Measurements from ENCODE around the gene TRHDE. TPM values are rescaled to one million over a fixed set of nuclear protein-coding genes. Genes with fewer than 3 reads are reported as not detected.

The TRHDE gene
- total RNA-seq, 1 experiment from 2014 or later: 1.9 TPM

GRCh38 chr12:72602581-72602980 lies 330.4 kb downstream of the TRHDE start:
- DNase-seq (ENCODE audit: low read depth, low spot score) (no peak), ATAC-seq (no peak)
- no peak overlapping the region for H3K4me3 ChIP-seq (ENCODE audit: low read depth in 2 of 2, low read length in 2 of 2)
- ChIA-PET CTCF (no interaction called here), POLR2A (no interaction called here)
- H3K27ac ChIP-seq (ENCODE audit: low read length): no peak overlapping the region
- no peaks in the 10 kb centered on the region for H3K27me3 ChIP-seq (ENCODE audit: control insufficient read depth, insufficient read depth, low read length)
- intact Hi-C loops (cut with micrococcal nuclease; ENCODE audit: unreplicated experiment): no loop called here
- in situ Hi-C loops (cut with HindIII; ENCODE audit: low pct_unique_long_range_greater_than_20kb, low sequenced_read_pairs): no loop called here
- BruUV-seq (replicated peaks): no TSS peak
- H3K9me3 ChIP-seq (ENCODE audit: control insufficient read depth, insufficient read depth, low read depth, low read length): peaks cover 3% of the 10 kb centered on the region; the same call in 1 of the 2 replicates
- no peak for TF ChIP-seq TCF7L2 (IDR thresholded peaks at IDR 0.05; ENCODE audit: low read depth, low read length)
- TF ChIP-seq SIN3A (IDR thresholded peaks at IDR 0.05; ENCODE audit: borderline replicate concordance, insufficient read depth, low read depth, low read length): no peak
- TF ChIP-seq CTCF (IDR thresholded peaks at IDR 0.05): no peak
- no peak for TF ChIP-seq REST (IDR thresholded peaks at IDR 0.05; ENCODE audit: insufficient read depth in 1 of 2, low read depth in 2 of 2, low read length in 1 of 2)
- TF ChIP-seq POLR2AphosphoS5 (IDR thresholded peaks at IDR 0.05; ENCODE audit: low read depth, low read length): no peak
- no peaks in the 10 kb centered on the region for H3K4me1 ChIP-seq (ENCODE audit: control insufficient read depth, insufficient read depth, low read length)
- H3K36me3 ChIP-seq (ENCODE audit: control insufficient read depth, insufficient read depth, low read length): no peaks in the 10 kb centered on the region

GRCh38 chr12:72605975-72606374 lies 333.8 kb downstream of the TRHDE start:
- Histone ChIP-seq H3K4me3 (ENCODE audit: low read depth in 2 of 2, low read length in 2 of 2) (no peak overlapping the region), H3K4me1 (ENCODE audit: control insufficient read depth, insufficient read depth, low read length) (no peaks in the 10 kb centered on the region), H3K36me3 (ENCODE audit: control insufficient read depth, insufficient read depth, low read length) (no peaks in the 10 kb centered on the region), H3K27ac (ENCODE audit: low read length) (no peak overlapping the region), H3K27me3 (ENCODE audit: control insufficient read depth, insufficient read depth, low read length) (no peaks in the 10 kb centered on the region), H3K9me3 (ENCODE audit: control insufficient read depth, insufficient read depth, low read depth, low read length) (0 out of 2 replicates have a peak, but pooled peaks cover 3% of the 10 kb centered on the region)
- ATAC-seq: no peak
- in situ Hi-C loops (cut with HindIII; ENCODE audit: low pct_unique_long_range_greater_than_20kb, low sequenced_read_pairs): no loop called here
- ChIA-PET POLR2A (no interaction called here), CTCF (no interaction called here)
- no TSS peak for BruUV-seq (replicated peaks)
- no peak for DNase-seq (ENCODE audit: low read depth, low spot score)
- intact Hi-C loops (cut with micrococcal nuclease; ENCODE audit: unreplicated experiment): no loop called here
- TF ChIP-seq TCF7L2 (IDR thresholded peaks at IDR 0.05; ENCODE audit: low read depth, low read length) (no peak), CTCF (IDR thresholded peaks at IDR 0.05) (no peak)

- no peaks in the 10 kb centered on the region for H3K4me1 ChIP-seq (ENCODE audit: control insufficient read depth, insufficient read depth, low read length)
- intact Hi-C loops (cut with micrococcal nuclease; ENCODE audit: unreplicated experiment) (no loop called here), in situ Hi-C loops (cut with HindIII; ENCODE audit: low pct_unique_long_range_greater_than_20kb, low sequenced_read_pairs) (no loop called here)
- POLR2A ChIA-PET: no interaction called here
- ATAC-seq (no peak), DNase-seq (ENCODE audit: low read depth, low spot score) (no peak)
- no peaks in the 10 kb centered on the region for H3K27me3 ChIP-seq (ENCODE audit: control insufficient read depth, insufficient read depth, low read length)
- no peak for TF ChIP-seq CTCF (IDR thresholded peaks at IDR 0.05)
- TF ChIP-seq POLR2AphosphoS5 (IDR thresholded peaks at IDR 0.05; ENCODE audit: low read depth, low read length): no peak
- TF ChIP-seq TCF7L2 (IDR thresholded peaks at IDR 0.05; ENCODE audit: low read depth, low read length): no peak
- no peak for TF ChIP-seq SIN3A (IDR thresholded peaks at IDR 0.05; ENCODE audit: borderline replicate concordance, insufficient read depth, low read depth, low read length)
- TF ChIP-seq REST (IDR thresholded peaks at IDR 0.05; ENCODE audit: insufficient read depth in 1 of 2, low read depth in 2 of 2, low read length in 1 of 2): no peak
- H3K4me3 ChIP-seq (ENCODE audit: low read depth in 2 of 2, low read length in 2 of 2): no peak overlapping the region
- no peak overlapping the region for H3K27ac ChIP-seq (ENCODE audit: low read length)
- no peaks in the 10 kb centered on the region for H3K36me3 ChIP-seq (ENCODE audit: control insufficient read depth, insufficient read depth, low read length)
- BruUV-seq (replicated peaks): no TSS peak
- CTCF ChIA-PET: no interaction called here
- H3K9me3 ChIP-seq (ENCODE audit: control insufficient read depth, insufficient read depth, low read depth, low read length): 0 out of 2 replicates have a peak, but pooled peaks cover 3% of the 10 kb centered on the region
Observed at GRCh38 chr12:72610342-72610741, 338.2 kb downstream of the TRHDE start.

Data from Panc1 (cell line).